ENCODE results near the gene COQ3.

DNA sequence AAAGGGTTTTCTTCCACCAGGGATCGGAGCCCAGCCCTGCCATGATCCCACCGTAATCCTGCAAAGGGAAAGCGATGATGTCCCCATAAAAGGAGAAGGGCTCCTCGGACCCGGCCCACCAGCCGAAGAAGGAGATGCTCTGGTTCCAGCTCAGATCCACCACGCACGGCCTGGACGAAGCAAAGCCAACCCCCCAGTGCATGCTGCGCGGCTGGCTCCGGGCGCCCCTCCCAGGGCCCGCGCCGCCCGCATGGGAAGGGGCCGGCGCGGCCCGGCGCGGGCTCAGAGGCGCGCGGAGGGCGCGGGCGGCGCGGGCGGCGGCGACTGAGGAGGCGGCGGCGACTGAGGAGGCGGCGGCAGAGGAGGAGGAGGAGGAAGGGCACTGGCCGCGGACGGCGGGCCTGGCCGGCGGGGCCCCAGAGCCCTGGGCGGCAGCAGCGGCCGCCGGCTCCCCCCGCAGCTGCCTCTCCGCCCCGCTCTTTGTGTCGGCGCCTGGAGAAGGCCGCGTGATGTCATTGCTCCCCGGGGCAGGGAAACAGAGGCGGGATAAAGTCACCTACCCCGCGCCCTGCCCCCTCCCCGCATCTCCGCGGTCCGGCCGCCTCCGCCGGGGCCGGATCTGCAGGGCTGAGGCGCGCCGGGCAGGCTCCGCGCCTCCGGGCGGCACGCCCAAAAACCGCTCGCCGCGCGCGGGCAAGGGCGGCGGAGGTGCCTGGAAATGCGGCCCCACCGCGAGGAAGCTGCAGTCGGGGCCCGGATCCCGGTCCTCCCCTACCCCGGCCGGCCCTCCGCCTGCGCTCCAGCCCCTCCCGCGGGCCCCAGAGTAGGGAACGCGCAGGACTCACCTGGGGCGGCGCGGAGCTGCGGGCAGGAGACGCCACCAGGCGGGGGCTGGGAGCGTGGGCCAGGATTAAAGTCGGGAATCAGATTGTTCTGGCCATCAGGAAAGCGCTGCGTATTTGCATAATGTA lies 44.5 kb downstream of the COQ3 start, which contains the start of gene FAXC:
- TF ChIP-seq EZH2phosphoT487 (IDR thresholded peaks at IDR 0.05; ENCODE audit: borderline replicate concordance, low read length) (no peak; the same call in 1 of the 2 replicates), CTCF (IDR thresholded peaks at IDR 0.05; ENCODE audit: low read depth, low read length, poor library complexity, severe bottlenecking) (no peak)
